HG02759 (cell line): ENCODE data around the gene PARN.
A peak's percentile ranks its signal among the peaks of the same experiment; 100 is the strongest.
"Not testable (repeated sequence)": the region's sequence is repeated elsewhere in the genome, so short reads cannot be mapped to it uniquely, and the experiment has no call there.

Experiments used
- ATAC-seq: cut with Tn5 transposase; IDR thresholded peaks from one replicate; pipeline ENCODE4 v1.9.1; 2021; ENCODE audit warnings: mild to moderate bottlenecking, moderate library complexity; ENCODE audit not compliant: unreplicated experiment

PARN gene

DNA sequence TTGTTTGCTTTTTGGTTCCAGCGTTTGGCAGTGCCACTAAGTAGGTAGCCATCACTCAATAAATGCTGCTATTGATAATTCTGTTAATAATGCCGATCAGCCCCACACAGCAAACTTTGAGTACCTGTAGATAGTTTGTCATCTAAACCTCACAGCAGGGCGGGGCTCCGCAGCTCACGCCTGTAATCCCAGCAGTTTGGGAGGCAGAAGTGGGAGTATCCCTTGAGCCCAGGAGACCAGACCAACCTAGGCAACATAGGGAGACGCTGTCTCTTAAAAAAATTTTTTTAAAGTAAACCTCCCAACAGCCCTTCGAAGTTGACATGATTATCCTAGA, 4.3 kb upstream of the PARN start:
- no peak for ATAC-seq

GRCh38 chr16:14632693-14633569, 2.9 kb upstream of the PARN start, which contains the start of gene BFAR:
BFAR (plus strand) TSS chr16:14632951; CDS start chr16:14644347, 11,396 bp downstream.
- peak; percentile 79 for ATAC-seq

- not testable (repeated sequence) for ATAC-seq
These were observed 715 bp upstream of the PARN start for GRCh38 chr16:14630620-14631330.

DNA sequence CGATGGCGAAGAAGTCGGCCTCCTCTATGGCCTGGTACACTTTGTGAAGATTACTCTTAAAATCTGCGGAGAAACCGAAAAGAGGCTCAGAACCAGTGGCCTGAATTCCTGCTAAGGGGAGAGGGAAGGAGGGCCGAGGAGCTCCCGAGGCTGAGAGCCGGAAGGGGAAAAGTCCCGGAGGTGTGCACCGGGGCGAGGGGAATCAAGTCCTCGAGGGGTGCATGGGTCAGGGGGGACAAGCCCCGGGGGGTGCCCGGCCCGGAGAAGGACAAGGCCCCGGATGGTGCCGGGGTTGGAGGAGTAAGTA, 495 bp downstream of the PARN start:
- ATAC-seq = no peak

DNA sequence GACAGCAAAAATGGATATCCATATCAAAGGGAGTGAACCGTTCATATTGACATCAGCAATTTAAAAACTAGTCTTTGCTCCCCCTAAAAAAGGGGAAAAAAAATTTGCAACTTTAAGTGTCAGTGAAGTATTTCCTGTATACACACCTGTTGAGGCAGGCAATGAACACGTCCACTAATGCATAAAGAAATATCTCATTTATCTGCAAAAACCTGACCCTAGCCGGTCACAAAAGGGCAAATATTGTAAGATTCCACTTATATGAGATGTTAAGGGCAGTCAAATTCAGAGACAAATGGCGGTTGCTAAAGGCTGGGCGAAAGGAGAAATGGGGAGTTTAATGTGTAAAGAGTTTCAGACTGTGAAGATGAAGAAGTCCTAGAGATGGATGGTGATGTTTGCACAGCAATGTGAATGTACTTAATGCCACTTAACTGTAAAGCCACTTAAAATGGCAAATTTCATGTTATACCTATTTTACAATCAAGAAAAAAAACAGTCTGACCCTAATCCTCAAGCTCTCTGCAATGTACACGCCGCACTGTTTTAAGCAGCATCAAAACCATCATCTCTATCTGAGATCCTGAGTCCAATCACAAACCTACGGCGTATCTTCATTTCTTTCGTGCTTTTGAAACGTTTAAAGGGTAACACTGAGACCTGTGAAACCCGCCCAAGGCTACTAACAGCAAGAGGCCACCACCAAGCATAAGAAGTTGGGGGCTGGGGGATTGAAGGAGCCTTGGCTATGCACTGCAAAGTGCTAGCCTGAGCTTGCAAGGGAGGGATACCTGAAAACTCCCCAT, 1.1 kb downstream of the PARN start:
- no peak for ATAC-seq

- no peak for ATAC-seq
These were observed 3.0 kb downstream of the PARN start for GRCh38 chr16:14627078-14627477.

DNA sequence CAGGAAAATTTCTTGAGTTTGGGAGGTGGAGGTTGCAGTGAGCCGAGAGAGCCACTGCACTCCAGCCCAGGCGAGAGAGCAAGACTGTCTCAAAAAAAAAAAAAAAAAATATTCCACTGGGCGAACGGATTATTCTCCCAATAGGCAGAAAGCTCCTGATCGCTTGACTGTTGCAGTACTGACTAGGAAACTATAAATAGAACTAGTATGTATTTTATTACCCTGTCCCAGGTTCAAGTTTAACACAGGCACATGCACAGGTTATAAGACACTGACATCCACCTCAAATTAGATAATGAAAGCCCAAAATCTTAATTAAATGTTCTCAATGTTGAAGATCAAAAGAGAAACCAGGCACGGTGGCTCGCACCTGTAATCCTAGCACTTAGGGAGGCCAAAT, 11.5 kb downstream of the PARN start:
- no peak for ATAC-seq

DNA sequence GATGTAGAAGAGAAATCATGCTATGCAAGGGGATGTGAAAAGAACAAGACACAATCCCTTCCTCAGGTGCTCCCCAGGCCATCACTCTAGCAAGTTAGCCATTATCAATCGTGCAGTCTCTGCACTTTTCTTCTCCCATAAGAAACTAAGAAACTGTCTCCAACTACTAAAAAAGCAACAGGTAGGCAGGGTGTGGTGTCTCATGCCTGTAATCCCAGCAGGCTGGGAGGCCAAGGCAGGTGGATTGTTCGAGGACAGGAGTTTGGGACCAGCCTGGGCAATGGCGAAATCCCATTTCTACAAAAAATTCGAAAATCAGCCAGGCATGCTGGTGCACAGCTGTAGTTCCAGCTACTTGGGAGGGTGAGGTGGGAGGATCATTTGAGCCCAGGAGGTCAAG, 13.8 kb downstream of the PARN start:
- ATAC-seq = no peak

DNA sequence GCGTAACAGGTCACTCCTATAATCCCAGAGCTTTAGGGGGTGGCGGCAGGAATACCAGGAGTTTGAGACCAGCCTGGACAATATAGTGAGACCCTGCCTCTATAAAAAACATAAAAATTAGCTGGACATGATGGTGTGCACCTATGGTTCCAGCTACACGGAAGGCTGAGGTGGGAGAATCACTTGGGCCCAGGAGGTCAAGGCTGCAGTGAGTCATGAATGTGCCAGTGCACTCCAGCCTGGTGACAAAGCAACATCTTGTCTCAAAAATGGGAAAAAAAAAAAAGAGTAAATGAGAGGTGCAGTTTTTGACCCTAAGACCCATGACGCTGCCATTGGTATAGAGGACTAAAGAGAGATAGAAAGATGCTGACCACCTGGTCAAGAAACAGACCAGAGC, 16.1 kb downstream of the PARN start:
- no peak for ATAC-seq

GRCh38 chr16:14611660-14612059, 18.4 kb downstream of the PARN start:
- no peak for ATAC-seq

DNA sequence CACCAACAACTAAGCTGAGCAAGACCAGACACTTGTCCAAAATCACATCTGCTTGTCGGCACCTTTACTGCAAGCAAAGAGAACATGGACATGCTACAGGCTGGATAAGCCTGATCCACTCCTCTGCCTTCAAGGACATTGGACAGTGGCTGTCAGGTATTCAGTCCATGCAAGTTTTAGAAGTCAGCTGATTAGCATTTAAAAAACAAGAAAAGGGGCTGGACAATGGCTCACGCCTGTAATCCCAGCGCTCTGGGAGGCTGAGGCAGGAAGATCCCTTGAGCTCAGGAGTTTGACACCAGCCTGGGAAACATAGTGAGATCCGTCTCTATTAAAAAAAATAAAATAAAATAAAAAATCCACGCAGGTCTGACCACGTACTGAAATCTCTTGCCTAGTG, 20.3 kb downstream of the PARN start:
- ATAC-seq = no peak

DNA sequence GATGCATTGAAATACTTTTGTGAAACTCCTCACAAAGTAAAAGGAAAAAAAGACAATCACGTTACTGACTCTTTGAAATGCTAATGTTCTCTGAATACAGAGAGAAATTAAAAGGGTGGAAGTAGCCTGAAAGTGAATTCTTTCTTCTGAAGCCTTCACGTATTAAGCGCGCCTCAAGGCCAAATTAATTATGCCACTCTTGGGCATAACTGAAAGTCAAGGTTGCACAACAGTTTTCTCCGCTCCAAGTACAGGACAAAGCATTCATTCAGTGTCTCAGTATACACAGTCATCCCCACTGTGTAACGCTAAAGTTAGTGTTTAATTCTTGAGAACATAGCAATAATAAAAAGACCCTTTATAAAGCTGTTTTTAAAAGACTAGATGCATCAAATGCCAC, 21.5 kb downstream of the PARN start:
- ATAC-seq = no peak

- ATAC-seq = peak; percentile 57
These were observed 21.9 kb downstream of the PARN start for GRCh38 chr16:14608111-14608566.

- peak; percentile 68 for ATAC-seq
These were observed 24.0 kb downstream of the PARN start for GRCh38 chr16:14606102-14606501.

DNA sequence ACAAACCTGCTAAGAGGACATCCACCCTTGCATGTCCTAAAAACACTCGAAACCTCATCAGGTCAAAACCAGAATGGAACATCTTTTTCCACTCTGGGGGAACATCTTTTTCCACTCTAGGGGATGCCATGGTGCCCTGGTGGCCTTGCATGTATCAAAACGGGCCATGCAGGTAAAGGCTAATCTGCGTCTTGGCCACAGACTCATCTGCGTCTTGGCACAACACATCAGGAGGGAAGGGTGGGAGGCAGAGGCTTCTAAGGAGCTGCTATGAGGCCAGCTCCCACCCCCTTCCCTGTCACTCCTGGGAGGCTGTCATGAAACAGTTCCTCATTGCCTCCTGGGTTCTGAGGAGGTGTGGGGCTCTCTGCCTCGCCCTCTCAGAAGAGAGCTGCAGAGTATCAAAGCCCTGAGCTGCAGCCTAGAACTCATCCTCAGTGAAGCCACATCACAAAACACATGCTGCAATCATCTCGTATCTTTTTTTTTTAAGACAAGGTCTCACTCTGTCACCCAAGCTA, 27.6 kb downstream of the PARN start:
- no peak for ATAC-seq

DNA sequence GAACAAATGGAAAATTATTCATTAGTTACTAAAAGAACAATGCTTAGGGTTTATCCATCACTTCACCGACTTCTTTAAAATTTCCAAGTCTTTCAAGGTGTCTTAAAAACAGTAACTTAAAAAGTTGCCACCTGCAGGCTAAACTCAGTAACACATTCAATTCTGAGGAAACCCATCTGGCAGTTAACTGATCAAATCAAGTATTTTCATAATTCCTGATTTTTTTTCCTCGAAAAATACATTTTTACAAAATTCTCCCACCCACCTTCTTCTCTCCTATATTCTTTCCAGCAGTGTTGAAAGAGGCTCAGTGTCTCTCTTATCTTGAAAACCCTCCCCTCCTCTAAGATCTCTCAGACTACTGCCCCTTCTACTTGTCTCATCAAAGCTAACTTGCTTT, 29.9 kb downstream of the PARN start:
- ATAC-seq = no peak

- no peak for ATAC-seq
These were observed 43.3 kb downstream of the PARN start for GRCh38 chr16:14586637-14587305.

DNA sequence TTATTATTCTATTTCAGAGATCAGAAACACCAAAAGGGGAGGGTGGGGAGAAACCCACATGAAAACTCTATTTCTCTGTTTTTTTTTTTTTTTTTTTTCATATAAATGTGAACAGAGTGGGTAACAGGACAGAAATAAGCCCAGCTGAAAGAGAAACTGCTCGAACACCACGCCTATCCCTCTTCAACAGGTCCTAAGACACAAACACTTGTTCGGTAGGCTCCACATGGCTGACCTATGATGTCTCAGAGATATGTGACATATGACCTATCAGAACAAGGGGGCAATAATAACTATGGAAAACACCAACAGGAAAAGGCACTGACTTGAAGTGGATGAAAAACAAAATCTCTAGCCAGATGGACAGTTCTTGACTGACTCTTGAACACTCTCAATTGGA, 44.8 kb downstream of the PARN start:
- no peak for ATAC-seq

DNA sequence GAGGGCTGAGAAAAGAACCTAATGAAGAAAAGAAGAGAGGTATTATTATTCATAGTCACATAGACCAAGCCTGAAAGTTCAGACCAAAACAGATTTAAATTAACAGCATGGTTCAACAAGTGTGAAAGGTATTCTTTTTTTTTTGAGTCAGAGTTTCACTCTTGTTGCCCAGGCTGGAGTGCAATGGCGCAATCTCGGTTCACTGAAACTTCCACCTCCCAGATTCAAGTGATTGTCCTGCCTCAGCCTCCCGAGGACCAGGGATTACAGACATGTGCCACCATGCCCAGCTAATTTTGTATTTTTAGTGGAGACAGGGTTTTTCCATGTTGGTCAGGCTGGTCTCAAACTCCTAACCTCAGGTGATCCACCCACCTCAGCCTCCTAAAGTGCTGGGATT, 49.1 kb downstream of the PARN start:
- not testable (repeated sequence) for ATAC-seq

- no peak for ATAC-seq
These were observed 50.8 kb downstream of the PARN start for GRCh38 chr16:14579266-14579665.

- no peak for ATAC-seq
These were observed 53.5 kb downstream of the PARN start for GRCh38 chr16:14576532-14576931.
